ENCODE data around the gene SPATA22.

- no peak for TF ChIP-seq TAF1 (IDR thresholded peaks at IDR 0.05; ENCODE audit: borderline replicate concordance, insufficient read depth, low read length)
- TF ChIP-seq POLR2AphosphoS5 (IDR thresholded peaks at IDR 0.05; ENCODE audit: low read depth, low read length): no peak
- no peak for TF ChIP-seq SIN3A (IDR thresholded peaks at IDR 0.05; ENCODE audit: borderline replicate concordance, insufficient read depth, low read length)
These were observed 31.2 kb downstream of the SPATA22 start for GRCh38 chr17:3440451-3440850.

Measured in PFSK-1 (cell line).